ENCODE measurements around the gene PRDM8. TPM values are rescaled to one million over a fixed set of nuclear protein-coding genes. Genes with fewer than 3 reads are reported as not detected.

PRDM8 gene
- total RNA-seq, 1 experiment from 2014 or later: 5.3 TPM

DNA sequence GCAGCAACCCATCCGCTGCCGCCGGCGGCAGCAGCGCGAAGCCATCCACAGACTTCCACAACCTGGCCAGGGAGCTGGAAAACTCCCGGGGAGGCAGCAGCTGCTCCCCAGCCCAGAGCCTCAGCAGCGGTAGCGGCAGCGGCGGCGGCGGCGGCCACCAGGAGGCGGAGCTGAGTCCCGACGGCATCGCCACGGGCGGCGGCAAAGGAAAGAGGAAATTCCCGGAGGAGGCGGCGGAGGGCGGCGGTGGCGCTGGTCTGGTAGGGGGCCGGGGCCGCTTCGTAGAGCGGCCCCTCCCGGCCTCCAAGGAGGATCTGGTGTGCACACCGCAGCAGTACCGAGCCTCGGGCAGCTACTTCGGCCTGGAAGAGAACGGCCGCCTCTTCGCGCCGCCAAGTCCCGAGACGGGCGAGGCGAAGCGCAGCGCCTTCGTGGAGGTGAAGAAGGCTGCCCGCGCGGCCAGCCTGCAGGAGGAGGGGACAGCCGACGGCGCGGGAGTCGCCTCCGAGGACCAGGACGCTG is 4.9 kb downstream of the PRDM8 start:
- BruUV-seq (replicated peaks): no TSS peak
- H3K4me1 ChIP-seq (ENCODE audit: control insufficient read depth, insufficient read depth, low read length): no peaks in the 10 kb centered on the region
- intact Hi-C loops (cut with micrococcal nuclease; ENCODE audit: unreplicated experiment) (no loop called here), in situ Hi-C loops (cut with HindIII; ENCODE audit: low pct_unique_long_range_greater_than_20kb, low sequenced_read_pairs) (no loop called here)
- no peaks in the 10 kb centered on the region for H3K9me3 ChIP-seq (ENCODE audit: control insufficient read depth, insufficient read depth, low read depth, low read length)
- H3K27me3 ChIP-seq (ENCODE audit: control insufficient read depth, insufficient read depth, low read length): no peaks in the 10 kb centered on the region
- DNase-seq (ENCODE audit: low read depth, low spot score) (no peak), ATAC-seq (no peak)
- H3K4me3 ChIP-seq (ENCODE audit: low read depth in 2 of 2, low read length in 2 of 2): no peak overlapping the region
- POLR2A ChIA-PET: no interaction called here
- no peaks in the 10 kb centered on the region for H3K36me3 ChIP-seq (ENCODE audit: control insufficient read depth, insufficient read depth, low read length)
- no peak overlapping the region for H3K27ac ChIP-seq (ENCODE audit: low read length)
- TF ChIP-seq, protein P1, sequence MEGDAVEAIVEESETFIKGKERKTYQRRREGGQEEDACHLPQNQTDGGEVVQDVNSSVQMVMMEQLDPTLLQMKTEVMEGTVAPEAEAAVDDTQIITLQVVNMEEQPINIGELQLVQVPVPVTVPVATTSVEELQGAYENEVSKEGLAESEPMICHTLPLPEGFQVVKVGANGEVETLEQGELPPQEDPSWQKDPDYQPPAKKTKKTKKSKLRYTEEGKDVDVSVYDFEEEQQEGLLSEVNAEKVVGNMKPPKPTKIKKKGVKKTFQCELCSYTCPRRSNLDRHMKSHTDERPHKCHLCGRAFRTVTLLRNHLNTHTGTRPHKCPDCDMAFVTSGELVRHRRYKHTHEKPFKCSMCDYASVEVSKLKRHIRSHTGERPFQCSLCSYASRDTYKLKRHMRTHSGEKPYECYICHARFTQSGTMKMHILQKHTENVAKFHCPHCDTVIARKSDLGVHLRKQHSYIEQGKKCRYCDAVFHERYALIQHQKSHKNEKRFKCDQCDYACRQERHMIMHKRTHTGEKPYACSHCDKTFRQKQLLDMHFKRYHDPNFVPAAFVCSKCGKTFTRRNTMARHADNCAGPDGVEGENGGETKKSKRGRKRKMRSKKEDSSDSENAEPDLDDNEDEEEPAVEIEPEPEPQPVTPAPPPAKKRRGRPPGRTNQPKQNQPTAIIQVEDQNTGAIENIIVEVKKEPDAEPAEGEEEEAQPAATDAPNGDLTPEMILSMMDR (IDR thresholded peaks at IDR 0.05): no peak
- no peak for TF ChIP-seq REST (IDR thresholded peaks at IDR 0.05; ENCODE audit: insufficient read depth in 1 of 2, low read depth in 2 of 2, low read length in 1 of 2)
- no peak for TF ChIP-seq SIN3A (IDR thresholded peaks at IDR 0.05; ENCODE audit: borderline replicate concordance, insufficient read depth, low read depth, low read length)
- TF ChIP-seq TCF7L2 (IDR thresholded peaks at IDR 0.05; ENCODE audit: low read depth, low read length): no peak
- no peak for TF ChIP-seq POLR2AphosphoS5 (IDR thresholded peaks at IDR 0.05; ENCODE audit: low read depth, low read length)
- CTCF ChIA-PET: interaction anchor here (0.5 to 0.7 kb wide), 2 partner anchors 73 to 388 kb away, joined by 4 to 6 read pairs; no protein-coding TSS in a partner anchor

DNA sequence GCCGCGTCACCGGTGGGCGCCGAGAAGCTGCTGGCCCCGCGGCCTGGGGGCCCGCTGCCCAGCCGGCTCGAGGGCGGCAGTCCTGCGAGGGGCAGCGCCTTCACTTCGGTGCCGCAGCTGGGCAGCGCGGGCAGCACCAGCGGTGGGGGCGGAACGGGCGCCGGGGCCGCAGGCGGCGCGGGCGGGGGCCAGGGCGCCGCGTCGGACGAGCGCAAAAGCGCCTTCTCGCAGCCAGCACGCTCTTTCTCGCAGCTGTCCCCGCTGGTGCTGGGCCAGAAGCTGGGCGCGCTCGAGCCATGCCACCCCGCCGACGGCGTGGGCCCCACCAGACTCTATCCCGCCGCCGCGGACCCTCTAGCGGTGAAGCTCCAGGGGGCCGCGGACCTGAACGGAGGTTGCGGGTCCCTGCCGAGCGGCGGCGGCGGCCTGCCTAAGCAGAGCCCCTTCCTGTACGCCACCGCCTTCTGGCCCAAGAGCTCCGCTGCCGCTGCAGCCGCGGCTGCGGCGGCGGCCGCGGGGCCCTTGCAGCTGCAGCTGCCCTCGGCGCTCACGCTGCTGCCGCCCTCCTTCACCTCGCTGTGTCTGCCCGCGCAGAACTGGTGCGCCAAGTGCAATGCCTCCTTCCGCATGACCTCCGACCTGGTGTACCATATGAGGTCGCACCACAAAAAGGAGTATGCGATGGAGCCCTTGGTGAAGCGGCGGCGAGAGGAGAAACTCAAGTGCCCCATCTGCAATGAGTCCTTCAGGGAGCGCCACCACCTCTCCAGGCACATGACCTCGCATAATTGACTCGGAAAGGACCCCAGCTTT is 5.6 kb downstream of the PRDM8 start:
- in situ Hi-C loops (cut with HindIII; ENCODE audit: low pct_unique_long_range_greater_than_20kb, low sequenced_read_pairs): no loop called here

More for the DNA sequence above, 5.6 kb downstream of the PRDM8 start:
- no peak for ATAC-seq
- no peak for DNase-seq (ENCODE audit: low read depth, low spot score)
- H3K36me3 ChIP-seq (ENCODE audit: control insufficient read depth, insufficient read depth, low read length): no peaks in the 10 kb centered on the region
- no peak for TF ChIP-seq POLR2AphosphoS5 (IDR thresholded peaks at IDR 0.05; ENCODE audit: low read depth, low read length)
- TF ChIP-seq, protein P1 (IDR thresholded peaks at IDR 0.05): no peak
- H3K9me3 ChIP-seq (ENCODE audit: control insufficient read depth, insufficient read depth, low read depth, low read length): no peaks in the 10 kb centered on the region
- intact Hi-C loops (cut with micrococcal nuclease; ENCODE audit: unreplicated experiment): no loop called here
- no TSS peak for BruUV-seq (replicated peaks)
- ChIA-PET POLR2A (no interaction called here), CTCF (interaction anchor here (0.5 kb wide), 1 partner anchor 74 kb away, joined by 4 read pairs; no protein-coding TSS in a partner anchor)
- H3K27ac ChIP-seq (ENCODE audit: low read length): no peak overlapping the region
- H3K4me3 ChIP-seq (ENCODE audit: low read depth in 2 of 2, low read length in 2 of 2): no peak overlapping the region
- H3K27me3 ChIP-seq (ENCODE audit: control insufficient read depth, insufficient read depth, low read length): no peaks in the 10 kb centered on the region
- H3K4me1 ChIP-seq (ENCODE audit: control insufficient read depth, insufficient read depth, low read length): no peaks in the 10 kb centered on the region
